Frontal cortex (tissue), 4 donors: Measurements from ENCODE around the gene TMEM40. TPM values are rescaled to one million over a fixed set of nuclear protein-coding genes. Genes with fewer than 3 reads are reported as not detected.

Experiments used
- DNase-seq, 2 donors: peaks; one replicate each; pipeline ENCODE4 v3.0.0; 2012; ENCODE audit warnings: low spot score in 2 of 2
- FAIRE-seq: peaks from 2 replicates; lab custom pipeline; 2012; peaks lifted over from hg19 to GRCh38; lab: Jason Lieb, UNC
- total RNA-seq: library from RNA; depleted of rRNA; stranded (reverse); fragments of >200 nt; gene quantifications from one replicate; pipeline ENCODE4 v1.2.3, GENCODE V29; 2014
- donor health status: control.
- donor health status: control.
- donor health status: control.

Gene TMEM40
- total RNA-seq, 1 donor from 2014 or later = not detected

GRCh38 chr3:12753275-12754028, 5.6 kb downstream of the TMEM40 start:
- FAIRE-seq (no peak), DNase-seq (no peak)

DNA sequence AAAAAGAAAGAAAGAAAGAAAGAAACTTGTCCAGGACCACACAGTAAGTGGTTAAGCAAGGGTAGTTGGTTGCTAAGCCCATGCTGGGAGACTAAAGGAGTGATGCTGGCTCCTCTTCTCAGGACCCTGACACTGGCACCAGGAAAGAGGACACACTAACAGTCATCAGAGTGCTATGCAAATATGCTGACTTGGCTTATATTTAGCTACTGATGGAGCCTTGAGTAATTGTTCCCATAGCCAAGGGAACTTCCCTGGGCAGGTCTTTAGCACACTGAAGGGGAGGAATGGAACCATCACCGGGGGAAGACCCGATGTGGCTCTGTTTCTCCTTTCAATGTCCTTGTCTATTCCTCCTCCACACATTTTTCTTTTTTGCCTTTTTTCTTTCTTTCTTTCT, 6.2 kb downstream of the TMEM40 start:
- DNase-seq (no peak), FAIRE-seq (no peak)

DNA sequence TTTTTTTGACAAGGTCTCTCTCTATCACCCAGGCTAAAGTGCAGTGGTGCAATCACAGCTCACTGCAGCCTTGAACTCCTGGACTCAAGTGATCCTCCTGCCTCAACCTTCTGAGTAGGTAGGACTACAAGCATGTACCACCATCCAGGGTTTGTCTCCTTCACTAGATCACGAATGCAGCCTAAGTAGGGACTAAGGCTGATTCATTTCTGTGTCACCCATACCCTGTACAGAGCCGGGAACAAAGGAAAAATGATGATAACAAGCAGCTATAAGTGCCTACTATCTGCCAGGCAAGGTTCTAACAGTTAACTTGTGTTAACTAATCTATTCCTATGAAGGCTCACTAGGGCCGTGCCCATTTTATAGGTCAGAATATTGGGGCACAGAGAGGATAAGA, 7.0 kb downstream of the TMEM40 start:
- no peak for FAIRE-seq
- no peak for DNase-seq

GRCh38 chr3:12751571-12751970, 7.5 kb downstream of the TMEM40 start:
- DNase-seq (no peak), FAIRE-seq (no peak)

GRCh38 chr3:12750658-12751071, 8.4 kb downstream of the TMEM40 start:
- no peak for FAIRE-seq

GRCh38 chr3:12750223-12750622, 8.8 kb downstream of the TMEM40 start:
- FAIRE-seq (no peak), DNase-seq (peak in 1 of 2 donors; percentile 32)

More at GRCh38 chr3:12750658-12751071, 8.4 kb downstream of the TMEM40 start:
- DNase-seq = no peak

DNA sequence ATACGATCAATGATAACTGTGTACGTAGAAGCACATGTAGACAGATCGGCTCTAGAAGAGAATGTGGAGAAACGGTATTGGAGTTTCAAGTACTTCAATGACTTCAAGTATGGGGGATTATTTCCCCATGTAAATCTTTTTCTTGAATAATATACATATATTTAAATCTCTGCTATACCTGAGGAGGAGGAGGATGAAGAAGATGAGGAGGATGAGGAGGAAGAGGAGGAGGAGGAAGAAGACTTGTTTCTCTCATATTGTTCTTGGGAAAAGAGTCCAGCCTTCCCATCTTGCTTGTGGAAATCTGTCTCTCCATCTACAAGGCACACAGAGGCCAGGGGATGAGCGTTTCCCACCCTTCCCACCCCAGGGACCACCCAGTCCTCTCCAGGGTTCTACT, 10.6 kb downstream of the TMEM40 start:
- DNase-seq = no peak

GRCh38 chr3:12746419-12746818, 12.6 kb downstream of the TMEM40 start:
- FAIRE-seq = no peak
- DNase-seq = no peak

More for the DNA sequence above, 10.6 kb downstream of the TMEM40 start:
- no peak for FAIRE-seq

DNA sequence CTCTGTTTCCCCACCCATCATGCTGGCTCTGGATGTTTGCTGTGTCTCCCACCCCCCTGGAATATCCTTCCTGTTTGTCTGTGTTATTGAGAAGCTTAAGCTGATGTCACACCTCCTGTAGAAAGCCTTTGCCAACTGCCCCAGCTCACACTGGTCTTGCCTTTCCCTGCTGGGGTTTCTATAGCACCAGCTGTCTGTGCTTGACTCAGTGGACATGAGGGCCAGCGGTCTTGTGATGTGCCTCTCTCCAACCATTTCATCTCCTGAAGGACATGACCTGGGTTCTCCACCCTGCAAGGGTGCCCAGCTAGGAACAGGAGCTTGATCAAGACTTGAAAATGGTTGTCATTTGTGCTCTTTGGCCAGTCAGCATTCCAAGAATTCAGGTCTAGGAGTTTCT, 14.7 kb downstream of the TMEM40 start:
- DNase-seq (no peak), FAIRE-seq (no peak)

- DNase-seq = no peak
- FAIRE-seq = no peak
Observed at GRCh38 chr3:12743583-12743982, 15.5 kb downstream of the TMEM40 start.

DNA sequence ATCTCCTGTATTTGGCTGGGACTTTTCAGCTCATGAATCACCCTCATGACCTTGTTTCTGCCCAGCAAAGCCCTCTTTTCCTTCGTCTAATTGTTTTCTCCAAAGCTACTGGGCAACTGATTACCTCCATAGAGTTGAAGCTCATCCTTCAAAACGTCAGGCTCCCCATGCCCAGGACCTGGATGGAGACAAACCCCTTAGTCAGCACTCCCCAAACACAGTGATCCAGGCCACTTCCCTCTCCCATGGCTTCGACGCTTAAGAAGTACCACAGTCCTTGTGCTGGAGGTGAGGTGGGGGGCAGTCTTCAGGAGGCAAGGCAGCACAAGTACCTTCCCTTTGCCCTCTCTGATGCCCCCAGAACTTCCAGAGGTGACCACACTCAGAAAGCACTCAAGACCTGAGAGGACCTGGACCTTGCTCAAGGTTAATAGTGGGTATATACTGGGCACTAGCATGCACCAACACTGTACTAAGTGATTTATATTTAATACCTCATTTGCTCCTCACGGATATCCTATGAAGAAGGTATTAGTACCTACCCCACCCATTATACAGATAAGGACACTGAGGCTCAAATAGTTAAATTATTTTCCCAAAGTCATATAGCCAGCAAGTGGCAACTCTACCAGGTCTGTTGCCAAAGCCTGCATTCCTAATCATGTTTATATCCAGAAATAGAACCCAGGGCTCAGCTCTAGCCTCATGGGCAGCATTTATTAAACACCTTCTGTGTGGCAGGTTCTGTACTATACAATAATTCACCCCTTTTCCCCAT, 16.5 kb downstream of the TMEM40 start:
- no peak for FAIRE-seq

DNA sequence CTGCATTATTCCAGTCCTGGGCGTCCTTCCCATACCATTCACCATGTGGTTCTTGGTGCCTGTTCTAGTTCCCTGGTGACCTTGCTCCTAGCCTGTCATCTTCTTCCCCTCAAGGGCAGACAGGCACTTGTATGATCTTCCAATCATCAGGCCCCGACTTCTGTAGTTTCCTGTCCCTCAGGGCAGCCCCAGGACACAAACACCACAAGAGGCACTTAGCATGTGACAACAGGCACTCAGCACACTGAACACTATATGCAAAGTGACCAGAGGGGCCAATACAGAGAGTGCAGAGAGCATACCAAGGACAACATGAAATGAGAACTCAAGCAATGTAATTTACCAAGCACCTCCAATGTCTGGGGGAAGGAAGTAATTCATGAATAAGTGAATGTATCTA, 17.9 kb downstream of the TMEM40 start:
- DNase-seq (no peak), FAIRE-seq (no peak)

More for the DNA sequence above, 16.5 kb downstream of the TMEM40 start:
- DNase-seq = no peak

DNA sequence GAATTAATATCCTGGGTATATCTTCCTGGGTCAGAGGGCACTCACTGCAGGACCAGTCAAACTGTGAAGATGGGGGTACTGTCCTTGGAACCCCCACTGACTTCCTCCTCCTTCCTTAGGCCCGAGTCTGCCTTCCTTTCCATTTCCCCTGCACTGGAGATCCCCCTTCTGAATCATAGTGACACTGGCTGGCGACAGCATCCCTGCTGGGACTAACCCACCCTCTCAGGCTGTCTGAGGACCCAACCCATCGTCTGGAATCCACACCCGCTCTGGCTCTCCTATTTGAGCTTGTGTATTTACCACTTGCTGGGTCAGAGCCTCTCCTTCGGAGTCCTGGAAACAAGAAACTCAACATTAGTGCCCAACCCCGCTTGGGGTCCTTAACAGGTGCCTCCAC, 21.2 kb downstream of the TMEM40 start:
- no peak for FAIRE-seq
- DNase-seq = no peak

- FAIRE-seq (no peak), DNase-seq (no peak)
Observed at GRCh38 chr3:12737319-12737718, 21.7 kb downstream of the TMEM40 start.

GRCh38 chr3:12734960-12735359, 24.1 kb downstream of the TMEM40 start:
- DNase-seq (no peak), FAIRE-seq (no peak)

- FAIRE-seq (no peak), DNase-seq (no peak)
Observed at GRCh38 chr3:12733566-12733965, 25.5 kb downstream of the TMEM40 start.

DNA sequence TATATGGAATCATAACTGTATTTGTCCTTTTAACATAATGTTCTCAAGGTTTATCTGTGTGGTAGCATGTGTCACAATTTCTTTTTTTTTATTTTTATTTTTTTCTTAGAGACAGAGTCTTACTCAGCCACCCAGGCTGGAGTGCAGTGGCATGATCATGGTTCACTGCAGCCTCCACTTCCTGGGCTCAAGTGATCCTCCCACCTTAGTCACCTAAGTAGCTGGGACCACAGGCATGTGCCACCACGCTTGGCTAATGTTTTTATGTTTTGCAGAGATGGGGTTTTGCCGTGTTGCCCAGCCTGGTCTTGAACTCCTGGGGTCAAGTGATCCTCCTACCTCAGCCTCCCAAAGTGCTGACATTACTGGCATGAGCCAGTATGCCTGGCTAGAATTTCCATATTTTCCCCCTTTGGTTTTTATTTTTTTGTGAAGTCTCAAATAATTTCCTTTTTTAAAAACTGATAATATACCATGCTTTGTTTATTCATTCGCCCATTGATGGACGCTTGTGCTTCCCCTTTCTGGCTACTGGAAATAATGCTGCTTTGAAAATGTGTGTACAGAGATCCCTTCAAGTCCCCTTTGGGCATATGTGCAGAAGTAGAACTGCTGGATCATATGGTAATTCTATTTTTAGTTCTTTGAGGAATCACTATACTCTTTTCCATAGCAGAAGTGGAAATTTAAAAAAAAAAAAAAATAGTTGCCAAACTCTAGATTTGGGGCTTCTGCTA, 28.4 kb downstream of the TMEM40 start:
- DNase-seq = no peak
- FAIRE-seq = no peak

DNA sequence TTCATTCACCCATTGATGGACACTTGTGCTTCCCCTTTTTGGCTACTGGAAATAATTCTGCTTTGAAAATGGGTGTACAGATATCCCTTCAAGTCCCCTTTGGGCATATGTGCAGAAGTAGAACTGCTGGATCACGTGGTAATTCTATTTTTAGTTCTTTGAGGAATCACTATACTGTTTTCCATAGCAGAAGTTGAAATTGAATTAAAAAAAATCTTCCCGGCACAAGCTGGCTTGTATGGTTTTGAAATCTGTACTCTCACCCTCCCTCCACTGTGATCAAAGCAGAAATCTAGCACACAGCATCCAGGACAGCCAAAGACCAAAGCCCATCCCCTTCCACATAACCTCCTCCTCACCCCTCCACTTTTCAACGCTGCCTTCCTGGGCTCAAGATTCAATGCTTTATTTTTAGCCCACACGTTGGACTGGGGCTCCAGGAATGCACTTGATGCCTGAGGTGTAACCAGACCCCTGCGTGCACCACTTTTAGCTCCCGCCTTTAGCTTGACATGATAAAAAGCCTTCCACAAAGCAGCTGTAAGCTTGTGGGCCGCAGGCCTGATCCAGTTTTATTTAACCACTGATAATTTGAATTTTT, 29.9 kb downstream of the TMEM40 start:
- FAIRE-seq (no peak), DNase-seq (no peak)

- FAIRE-seq (no peak), DNase-seq (no peak)
Observed at GRCh38 chr3:12727937-12728336, 31.1 kb downstream of the TMEM40 start.

GRCh38 chr3:12727481-12727880, 31.6 kb downstream of the TMEM40 start:
- no peak for FAIRE-seq
- DNase-seq = no peak
